HepG2 (cell line): Measurements from ENCODE around the gene VGLL4. TPM values are rescaled to one million over a fixed set of nuclear protein-coding genes. Genes with fewer than 3 reads are reported as not detected.

ENCODE experiments used
- ATAC-seq: fragments of 200-7000 bp; cut with Tn5 transposase; 3 replicates; pipeline ENCODE4 v1.9.1; 2020; ENCODE audit warnings: mild to moderate bottlenecking, moderate library complexity
- BruUV-seq: library from RNA; stranded (reverse); fragments of 400-500 nt; replicated peaks from 2 replicates; lab custom pipeline; 2021; lab: Mats Ljungman, UMichigan
- CTCF ChIA-PET: fragments of 300-600 bp; formaldehyde crosslinking; extraction: SDS; loops from one replicate; lab custom pipeline; 2021; ENCODE audit warnings: low total read pairs, inconsistent platforms, low intra/inter-chr PET ratio; lab: Yijun Ruan, JAX
- POLR2A ChIA-PET: fragments of 350-600 bp; sonication (Branson Sonifier 250); formaldehyde crosslinking; loops from one replicate; lab custom pipeline; 2020; ENCODE audit warnings: antibody characterized with exemption, inconsistent platforms; lab: Yijun Ruan, JAX
- DNase-seq: peaks from one replicate; pipeline ENCODE4 v3.0.0-alpha.2; 2015; ENCODE audit warnings: low spot score
- FAIRE-seq: peaks from 3 replicates; lab custom pipeline; 2011; peaks lifted over from hg19 to GRCh38; lab: Jason Lieb, UNC
- H2AFZ ChIP-seq: one replicate; pipeline ENCODE4 v1.6.1; 2011; ENCODE audit warnings: low read length, inconsistent platforms
- H3K27ac ChIP-seq: fragments of 300-600 bp; 3 replicates; pipeline ENCODE4 v1.8.0; 2011; ENCODE audit warnings: mixed run types, mild to moderate bottlenecking, mixed read lengths, low read length, inconsistent platforms; ENCODE audit not compliant: insufficient read depth; ENCODE audit errors: extremely low read length
- H3K27me3 ChIP-seq, 2 experiments: fragments of 200-600 bp in 1 of 2; 2 replicates in 1 of 2; 3 replicates in 1 of 2; pipeline versions ENCODE4 v1.6.0 to v1.8.0; 2011; ENCODE audit warnings: low read length in 2 of 2, mild to moderate bottlenecking in 2 of 2, moderate library complexity in 2 of 2, inconsistent platforms in 1 of 2; ENCODE audit not compliant: insufficient read depth in 2 of 2, control insufficient read depth in 1 of 2
- H3K36me3 ChIP-seq, 2 experiments: fragments of 200-600 bp in 1 of 2; replicated peaks in 1 of 2; 2 replicates in 1 of 2; 3 replicates in 1 of 2; pipeline versions ENCODE4 v1.5.1 to v1.8.0; 2011; ENCODE audit warnings: low read length in 2 of 2, inconsistent platforms in 1 of 2; ENCODE audit not compliant: insufficient read depth in 2 of 2, control insufficient read depth in 1 of 2
- H3K4me1 ChIP-seq: 2 replicates; pipeline ENCODE4 v1.5.1; 2012; ENCODE audit warnings: low read length, inconsistent platforms; ENCODE audit not compliant: insufficient read depth
- H3K4me2 ChIP-seq: 2 replicates; pipeline ENCODE4 v1.6.0; 2011; ENCODE audit warnings: low read depth, low read length, inconsistent platforms
- H3K4me3 ChIP-seq, 3 experiments: fragments of 200-600 bp in 1 of 3; sonication (generic), shearing (Covaris generic) in 1 of 3; replicated peaks in 1 of 3; 2 replicates each; pipeline ENCODE4 v1.5.1; 2011 to 2016; ENCODE audit warnings: low read length in 3 of 3, inconsistent platforms in 2 of 3, low read depth in 2 of 3, mild to moderate bottlenecking in 2 of 3, control low read depth in 1 of 3, mixed read lengths in 1 of 3; ENCODE audit not compliant: insufficient read depth in 1 of 3
- H3K79me2 ChIP-seq: one replicate; pipeline ENCODE4 v1.6.1; 2011; ENCODE audit warnings: low read length, inconsistent platforms; ENCODE audit not compliant: insufficient read depth
- H3K9ac ChIP-seq: 2 replicates; pipeline ENCODE4 v1.6.0; 2011; ENCODE audit warnings: mild to moderate bottlenecking, low read depth, low read length, inconsistent platforms; ENCODE audit not compliant: insufficient read depth
- H3K9me3 ChIP-seq: 2 replicates; pipeline ENCODE4 v1.5.1; 2012; ENCODE audit warnings: mild to moderate bottlenecking, low read length
- H4K20me1 ChIP-seq: 2 replicates; pipeline ENCODE4 v1.6.0; 2011; ENCODE audit warnings: inconsistent platforms, mild to moderate bottlenecking, low read length, moderate library complexity; ENCODE audit not compliant: insufficient read depth
- FOXO4 ChIP-seq: sonication (generic); formaldehyde crosslinking; conservative IDR thresholded peaks from 2 replicates; pipeline ENCODE4 v1.8.1; 2023; ENCODE audit warnings: missing genetic modification reagents
- MTERF4 ChIP-seq: sonication (generic); formaldehyde crosslinking; IDR thresholded peaks from 2 replicates; pipeline ENCODE4 v1.8.0; 2023; ENCODE audit warnings: mild to moderate bottlenecking, missing genetic modification reagents
- RBAK ChIP-seq: sonication (generic); formaldehyde crosslinking; IDR thresholded peaks from 2 replicates; pipeline ENCODE4 v1.5.1; 2020; ENCODE audit warnings: mild to moderate bottlenecking, missing genetic modification reagents
- ZNF543 ChIP-seq: sonication (generic); formaldehyde crosslinking; IDR thresholded peaks from 2 replicates; pipeline ENCODE4 v1.4.0; 2020; ENCODE audit warnings: mild to moderate bottlenecking, missing genetic modification reagents
- WGBS: methylation state at CpG from one replicate; pipeline ENCODE4 v1.1.6; 2017; ENCODE audit warnings: low lambda C conversion rate; 5-methylcytosine and 5-hydroxymethylcytosine counted together
- in situ Hi-C: cut with HindIII; loops from 2 replicates; pipeline ENCODE4 v1.10.0; 2017; ENCODE audit warnings: low pct_unique_long_range_greater_than_20kb; ENCODE audit not compliant: extremely low pct_ligation_motif_present
- intact Hi-C: fragments of 100-400 bp; cut with micrococcal nuclease; formaldehyde crosslinking; loops from one replicate; pipeline ENCODE4 v1.10.0; 2022; ENCODE audit not compliant: unreplicated experiment
- polyA plus RNA-seq, 8 experiments: library from polyadenylated mRNA; depleted of rRNA in 3 of 8; stranded (reverse) in 7 of 8; unstranded in 1 of 8; fragments of >200 nt; fragmentation: Illumina TruSeq in 4 of 8; extraction: Trizol in 4 of 8; gene quantifications; 2 replicates each; pipeline versions ENCODE4 v1.2.1 to v1.2.3, GENCODE V29; 2011 to 2016; ENCODE audit warnings: low read depth in 4 of 8, missing spikeins in 1 of 8, mixed read lengths in 1 of 8; ENCODE audit not compliant: insufficient read depth in 1 of 8
- total RNA-seq, 5 experiments: library from RNA; depleted of rRNA; stranded (reverse); fragments of >200 nt; fragmentation: Illumina TruSeq; extraction: Trizol; gene quantifications; 2 replicates each; pipeline ENCODE4 v1.2.3, GENCODE V29; 2016; ENCODE audit warnings: low read depth in 1 of 5

The VGLL4 gene
- total and polyA plus RNA-seq, 2 of the 13 experiments (the other 11 are each of a cell fraction or from before 2014, with no cell fraction given) = 23.2 to 39.0 TPM

GRCh38 chr3:11668243-11669235 is 24.8 kb upstream of the VGLL4 start:
- CTCF ChIA-PET = no interaction called here
- no peaks in the 10 kb centered on the region for H3K79me2 ChIP-seq
- FAIRE-seq (no peak), ATAC-seq (no peak), DNase-seq (no peak)
- POLR2A ChIA-PET = no interaction called here
- no peak overlapping the region for H3K27ac ChIP-seq
- BruUV-seq = no TSS peak
- in situ Hi-C loops = no loop called here
- 0 out of 2 replicates have a peak, but pooled peaks cover 7% of the 10 kb centered on the region for H3K4me1 ChIP-seq
- no peaks in the 10 kb centered on the region for H3K36me3 ChIP-seq
- no peaks in the 10 kb centered on the region for H4K20me1 ChIP-seq
- no peak overlapping the region for H2AFZ ChIP-seq
- TF ChIP-seq FOXO4 (CRISPR knock-in tag) (no peak), RBAK (CRISPR knock-in tag) (no peak), MTERF4 (CRISPR knock-in tag) (no peak), ZNF543 (CRISPR knock-in tag) (no peak)
- no peak overlapping the region for H3K4me3 ChIP-seq
- no peak overlapping the region for H3K9ac ChIP-seq
- no peaks in the 10 kb centered on the region for H3K9me3 ChIP-seq
- no peaks in the 10 kb centered on the region for H3K27me3 ChIP-seq
- WGBS = 88% methylated on average over 9 of the region's 9 CpGs
- intact Hi-C loops = no loop called here
- H3K4me2 ChIP-seq = no peak overlapping the region
